CD1c-positive myeloid dendritic cell (primary cell): ENCODE results near the gene ARHGEF38.

Experiments used
- DNase-seq: peaks from one replicate; pipeline ENCODE4 v3.0.0-alpha.2; 2016; ENCODE audit errors: extremely low spot score

The ARHGEF38 gene

GRCh38 chr4:105551965-105552746 lies at the start of gene ARHGEF38:
Gene ARHGEF38, plus strand, starts transcription at chr4:105552620. Its CDS starts 146 bp downstream, at chr4:105552766.
- DNase-seq, result no peak

DNA sequence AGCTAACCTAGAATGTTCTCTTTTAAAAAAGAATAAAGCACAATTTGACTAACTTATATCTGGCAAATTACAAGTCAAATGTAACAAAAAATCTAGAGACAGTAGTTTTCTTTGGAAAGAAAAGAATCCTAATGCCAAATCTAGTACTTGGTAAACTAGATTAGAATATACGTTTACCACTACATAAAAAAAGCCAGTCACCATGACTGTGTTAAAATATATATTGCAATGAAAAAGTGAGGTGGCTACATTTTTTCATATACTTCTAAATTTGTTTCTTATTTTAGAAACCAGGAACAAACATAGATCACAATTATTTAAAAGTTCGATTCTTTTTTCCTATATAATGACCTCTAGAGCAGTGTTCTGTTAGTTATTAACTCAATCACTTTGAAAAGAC lies 48.9 kb upstream of the ARHGEF38 start:
- DNase-seq, result no peak

GRCh38 chr4:105504744-105505143 lies 47.7 kb upstream of the ARHGEF38 start:
- DNase-seq, result no peak

GRCh38 chr4:105509291-105509690 lies 43.1 kb upstream of the ARHGEF38 start:
- peak; percentile 50 for DNase-seq

DNA sequence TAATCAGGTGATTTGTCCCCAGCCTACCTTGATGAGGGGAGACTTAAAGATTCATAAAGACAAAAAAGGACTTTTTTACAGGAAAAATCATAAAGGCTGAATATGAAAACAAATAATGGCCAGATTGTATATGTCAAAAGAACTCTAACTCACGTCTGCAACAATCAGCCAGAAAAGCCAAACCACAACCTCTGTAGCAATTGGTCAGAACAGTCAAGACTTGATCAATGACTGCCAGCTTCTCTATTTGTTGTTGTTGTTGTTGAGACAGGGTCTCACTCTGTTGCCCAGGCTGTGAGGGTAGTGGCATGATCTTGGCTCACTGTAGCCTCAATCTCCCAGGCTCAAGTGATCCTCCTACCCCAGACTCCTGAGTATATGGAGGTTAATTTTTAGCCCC lies 42.7 kb upstream of the ARHGEF38 start:
- no peak for DNase-seq

DNA sequence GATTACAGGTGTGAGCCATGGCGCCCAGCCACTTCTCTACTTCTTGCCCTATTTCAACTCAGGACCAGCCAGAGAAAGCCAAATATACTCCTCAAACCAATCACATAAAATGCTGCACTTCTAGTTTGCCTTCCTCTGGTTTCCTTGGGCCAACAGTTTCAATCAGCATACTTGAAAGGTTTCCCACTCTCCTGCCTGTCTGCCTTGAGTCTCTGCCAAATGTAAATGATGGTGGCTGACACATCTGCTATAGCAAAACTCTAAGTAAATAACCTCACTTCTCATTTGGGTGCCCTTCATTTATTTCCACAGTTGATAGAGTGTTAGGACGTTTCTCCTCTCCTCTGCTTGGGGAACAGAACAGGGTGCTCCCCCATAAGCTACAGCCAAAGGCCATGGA lies 42.2 kb upstream of the ARHGEF38 start:
- DNase-seq, result no peak

DNA sequence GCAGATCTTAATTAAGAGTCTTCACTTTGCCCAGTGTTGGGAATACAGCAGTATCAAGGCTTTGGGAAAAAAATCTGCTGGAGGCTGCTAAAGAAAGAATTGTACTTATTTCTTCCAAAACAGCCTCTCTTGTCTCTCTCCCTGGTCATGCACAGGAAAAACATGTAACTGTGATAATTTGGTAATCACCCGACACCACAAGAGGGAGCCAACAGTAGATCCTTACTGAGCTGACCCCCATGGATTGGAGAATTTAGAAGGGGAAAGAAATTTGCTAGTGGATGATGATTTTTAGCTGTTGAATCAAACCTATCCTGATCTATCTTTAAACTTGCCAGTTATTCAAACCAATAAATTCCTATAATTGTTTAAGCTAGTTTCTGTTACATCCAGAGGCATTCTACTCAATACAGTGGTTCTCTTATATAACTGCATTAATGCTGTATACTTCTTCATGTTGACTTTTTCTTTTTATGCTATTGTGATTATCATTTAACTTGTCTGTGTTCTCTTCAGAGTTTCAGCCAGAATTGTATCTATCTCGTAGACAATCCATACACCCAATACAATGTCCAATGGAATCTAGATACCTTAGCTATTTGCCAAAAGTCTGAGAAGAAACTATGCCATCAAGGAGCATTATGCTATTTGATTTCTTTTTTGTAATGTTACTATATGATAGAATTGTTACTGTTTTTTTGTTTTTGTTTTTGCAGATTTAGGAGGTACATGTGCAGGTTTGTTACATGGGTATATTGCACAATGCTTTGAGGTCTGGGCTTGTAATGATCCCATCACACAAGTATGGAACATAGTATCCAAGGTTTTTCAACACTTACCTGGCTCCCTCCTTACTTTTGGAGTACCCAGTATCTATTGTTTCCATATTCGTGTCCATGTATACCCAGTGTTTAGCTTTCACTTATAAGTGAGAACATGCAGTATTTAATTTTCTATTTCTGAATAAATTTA lies 31.3 kb upstream of the ARHGEF38 start:
- DNase-seq, result peak; percentile 6

DNA sequence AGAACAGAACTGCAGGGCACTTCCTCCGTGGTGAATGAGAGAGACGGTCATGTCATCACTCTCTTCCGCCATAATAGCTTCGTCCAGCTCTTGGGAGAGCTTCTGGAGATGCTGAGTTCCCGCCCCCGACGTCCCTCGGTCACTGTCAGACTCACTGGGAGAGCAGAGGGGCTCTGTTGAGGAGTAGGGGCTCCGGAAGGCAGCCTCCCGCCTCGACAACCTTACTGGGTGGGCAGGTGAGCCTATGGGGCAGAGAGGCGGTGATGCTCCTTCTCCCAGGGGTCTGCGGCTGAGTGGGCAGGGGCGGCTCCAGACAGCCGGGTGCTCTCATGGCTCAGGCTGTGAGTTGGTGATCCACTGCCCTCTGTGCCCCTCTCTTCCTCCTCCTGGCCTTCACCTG lies 25.8 kb upstream of the ARHGEF38 start:
- no peak for DNase-seq

GRCh38 chr4:105527081-105527480 lies 25.3 kb upstream of the ARHGEF38 start:
- no peak for DNase-seq

GRCh38 chr4:105536601-105537000 lies 15.8 kb upstream of the ARHGEF38 start:
- no peak for DNase-seq

DNA sequence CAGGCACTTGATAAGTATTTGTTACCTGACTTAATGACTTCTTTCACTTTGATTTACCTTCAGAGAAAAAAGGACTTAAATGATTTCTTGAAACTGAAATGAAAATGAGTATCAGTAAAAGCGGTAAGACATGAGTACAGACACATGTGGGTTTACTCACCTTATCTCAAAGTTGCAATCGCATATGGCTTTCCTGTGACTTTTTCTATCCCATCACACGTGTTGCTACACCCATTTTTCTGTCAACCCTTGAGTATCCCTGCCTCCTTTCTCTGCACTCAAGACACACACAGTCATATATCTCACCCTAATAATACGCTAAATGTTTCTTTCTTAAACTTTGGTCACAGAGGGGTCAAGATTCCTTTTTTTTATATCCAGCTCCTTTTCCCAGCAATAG lies 11.0 kb upstream of the ARHGEF38 start:
- no peak for DNase-seq

GRCh38 chr4:105542039-105542438 lies 10.4 kb upstream of the ARHGEF38 start:
- no peak for DNase-seq

DNA sequence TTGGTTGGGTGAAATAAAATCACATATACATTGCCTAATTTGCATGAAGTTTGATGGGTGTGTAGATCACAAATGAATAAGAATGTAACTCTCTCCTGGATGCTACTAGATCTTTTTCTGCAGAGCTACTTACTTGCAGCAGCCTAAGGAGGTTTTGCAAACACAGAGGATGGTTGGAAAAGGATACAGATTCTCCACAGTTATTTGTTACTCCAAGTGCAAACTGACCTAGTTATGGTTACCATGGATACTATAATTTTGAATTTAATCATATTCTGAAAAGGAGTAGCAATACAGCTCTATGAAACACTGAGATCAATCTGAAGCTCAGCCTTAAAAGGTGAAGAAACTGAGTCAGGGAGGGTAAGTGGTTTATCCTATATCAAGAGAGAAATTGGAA lies 9.1 kb upstream of the ARHGEF38 start:
- DNase-seq, result no peak

DNA sequence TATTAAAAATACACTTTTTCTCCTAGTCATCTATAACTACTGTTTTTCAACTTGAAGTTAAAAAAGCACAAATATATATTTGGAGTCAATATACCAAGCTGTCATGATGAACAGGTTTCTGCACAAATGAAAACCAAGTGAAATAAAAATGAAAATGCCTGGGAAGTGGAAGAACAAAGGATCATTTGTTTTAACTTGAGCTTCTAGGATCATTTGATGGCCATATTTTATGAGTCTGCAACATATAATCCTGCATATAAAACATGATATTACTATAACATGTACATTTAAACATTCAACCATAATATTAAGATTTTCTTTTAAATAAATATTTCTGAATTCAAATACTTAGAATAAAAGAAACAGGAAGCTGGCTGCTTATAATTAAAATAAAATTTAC lies 8.5 kb upstream of the ARHGEF38 start:
- DNase-seq, result no peak

- DNase-seq, result no peak
Observed at GRCh38 chr4:105544520-105545286, 7.7 kb upstream of the ARHGEF38 start.

GRCh38 chr4:105546086-105546485 lies 6.3 kb upstream of the ARHGEF38 start:
- no peak for DNase-seq

DNA sequence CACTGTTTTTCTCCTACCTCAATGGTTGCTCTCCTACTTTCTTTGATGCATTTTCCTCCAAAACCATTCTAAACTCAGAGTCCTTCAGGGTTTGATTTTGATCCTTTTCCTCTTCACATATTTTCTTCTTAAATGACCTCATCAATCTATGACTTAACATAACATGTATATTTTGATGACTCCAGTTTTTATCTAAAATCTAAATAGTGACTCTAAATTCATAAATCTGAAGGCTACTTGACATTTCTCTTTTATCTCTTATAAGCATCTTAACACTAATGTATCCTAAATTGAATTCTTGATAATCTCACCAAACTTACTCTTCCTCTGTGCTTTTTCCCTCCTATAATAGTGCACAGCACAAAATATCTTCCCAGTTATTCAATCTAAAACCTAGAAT lies 4.7 kb upstream of the ARHGEF38 start:
- DNase-seq, result no peak

DNA sequence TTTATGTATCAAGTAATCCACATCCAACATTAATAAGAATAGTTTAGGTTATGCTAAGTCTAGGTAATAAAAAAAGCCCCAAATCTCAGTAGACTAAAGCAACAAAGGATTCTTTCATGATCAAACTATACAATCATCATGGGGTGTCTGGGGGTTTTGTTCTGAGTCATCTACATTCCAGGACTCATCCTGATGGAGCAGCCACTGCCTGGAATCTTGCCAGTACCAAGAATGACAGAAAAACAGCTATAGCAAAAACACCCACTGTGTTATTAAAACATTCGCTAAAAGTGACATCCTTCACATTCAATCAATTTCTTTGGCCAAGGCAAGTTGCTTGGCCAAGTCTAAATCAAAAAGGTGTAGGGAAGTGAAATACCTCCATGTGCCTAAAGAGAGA lies 3.9 kb upstream of the ARHGEF38 start:
- no peak for DNase-seq

GRCh38 chr4:105550641-105551040 lies 1.8 kb upstream of the ARHGEF38 start:
- DNase-seq, result no peak

DNA sequence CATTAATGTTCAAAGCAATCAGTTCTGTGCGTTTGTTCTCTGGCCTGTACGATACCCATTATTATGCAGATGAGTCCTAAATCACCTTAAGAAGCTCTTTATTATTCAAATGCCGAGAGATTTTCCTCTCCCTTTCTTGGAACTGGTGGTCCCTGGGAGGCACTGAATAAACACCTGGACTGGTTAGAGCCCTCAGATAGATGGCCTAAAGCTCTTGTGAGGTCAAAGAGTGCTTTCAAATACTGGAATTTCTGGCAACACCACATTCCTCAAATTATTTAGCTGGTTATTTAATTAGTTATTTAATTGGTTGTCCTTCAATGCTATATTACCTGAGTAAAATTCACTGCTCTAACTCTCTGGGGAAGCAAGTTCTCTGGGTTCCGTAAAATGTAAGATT lies 3.0 kb downstream of the ARHGEF38 start:
- DNase-seq, result no peak

DNA sequence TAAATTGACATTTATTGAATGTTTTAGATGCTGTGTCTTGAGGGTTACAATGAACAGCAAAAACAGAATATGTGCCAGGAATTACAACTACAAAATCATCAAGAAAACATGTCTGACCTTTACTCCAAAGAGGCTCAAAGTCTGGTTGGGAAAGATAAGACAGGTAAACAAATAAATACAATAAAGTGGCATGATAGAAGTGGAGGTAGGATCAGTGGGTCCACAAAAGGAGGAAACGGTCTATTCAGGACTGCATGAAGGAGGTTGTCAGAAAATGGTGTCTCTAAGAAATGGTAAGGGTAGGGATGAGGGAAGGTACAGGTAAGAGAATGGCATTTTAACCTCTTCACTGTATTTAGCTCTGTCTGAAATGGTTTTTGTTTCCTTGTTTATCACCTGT lies 3.8 kb downstream of the ARHGEF38 start:
- no peak for DNase-seq

DNA sequence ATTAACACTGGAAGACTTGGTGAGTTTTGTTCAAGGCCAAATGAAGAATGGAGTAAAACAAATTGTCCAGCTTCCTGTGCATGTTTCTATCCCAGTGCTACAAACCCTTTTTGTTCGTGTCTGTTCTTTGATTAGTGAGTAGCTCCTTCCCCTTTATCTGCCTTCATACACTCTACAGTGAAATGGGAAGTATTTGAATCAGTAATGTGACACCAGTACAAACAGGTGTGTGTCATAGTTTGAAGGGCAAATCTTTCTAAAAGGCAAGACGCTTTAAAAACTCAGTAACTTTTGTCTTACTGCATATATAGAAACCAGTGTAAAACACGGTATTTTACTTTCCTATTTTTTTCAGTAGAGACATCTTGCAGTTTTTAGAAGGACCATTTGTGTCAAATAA lies 5.9 kb downstream of the ARHGEF38 start:
- DNase-seq, result no peak
